Tibial nerve (tissue), 4 donors: ENCODE data around the gene CA5A. TPM values are rescaled to one million over a fixed set of nuclear protein-coding genes. Genes with fewer than 3 reads are reported as not detected.

Experiments used
- DNase-seq, 2 donors: peaks; one replicate each; pipeline ENCODE4 v3.0.0-alpha.2; 2019; ENCODE audit warnings: low spot score in 2 of 2
- H3K27ac ChIP-seq, 4 donors: fragments of 200-600 bp; sonication (generic) in 3 of 4; one replicate each; pipeline ENCODE4 v1.5.1; 2017 to 2019; ENCODE audit warnings: mild to moderate bottlenecking in 1 of 4
- H3K27me3 ChIP-seq, 2 donors: fragments of 200-600 bp; sonication (generic) in 1 of 2; one replicate each; pipeline versions ENCODE4 v1.5.1 to v1.6.0; 2017 to 2019
- H3K36me3 ChIP-seq, 3 donors: fragments of 200-600 bp; sonication (generic); one replicate each; pipeline ENCODE4 v1.5.1; 2018 to 2019
- H3K4me1 ChIP-seq, 4 donors: fragments of 200-600 bp; sonication (generic) in 3 of 4; one replicate each; pipeline ENCODE4 v1.5.1; 2017 to 2019
- H3K4me3 ChIP-seq, 4 donors: fragments of 200-600 bp; sonication (generic) in 3 of 4; one replicate each; pipeline ENCODE4 v1.5.1; 2017 to 2019; ENCODE audit warnings: mild to moderate bottlenecking in 1 of 4, moderate library complexity in 1 of 4
- H3K9me3 ChIP-seq, 4 donors: fragments of 200-600 bp; sonication (generic) in 3 of 4; one replicate each; pipeline ENCODE4 v1.5.1; 2017 to 2019
- EP300 ChIP-seq, 2 donors: sonication (generic); formaldehyde crosslinking; IDR thresholded peaks; one replicate each; pipeline ENCODE4 v1.6.1; 2017; ENCODE audit warnings: antibody characterized with exemption in 2 of 2, mild to moderate bottlenecking in 1 of 2
- POLR2A ChIP-seq, 2 donors: fragments of 450-650 bp; IDR thresholded peaks; one replicate each; pipeline ENCODE4 v1.6.1; 2017; ENCODE audit warnings: antibody characterized with exemption in 2 of 2, mild to moderate bottlenecking in 2 of 2, moderate library complexity in 2 of 2
- WGBS, 2 donors: methylation state at CpG; one replicate each; pipeline ENCODE4 v1.1.5; 2018; 5-methylcytosine and 5-hydroxymethylcytosine counted together
- total RNA-seq, 4 donors: library from RNA; depleted of rRNA; stranded (reverse); fragments of >200 nt; gene quantifications; one replicate each; pipeline ENCODE4 v1.1.0, GENCODE V29; 2016
- TF ChIP-seq, protein P1 (sequence below), 5 experiments: fragments of 200-600 bp in 3 of 5; fragments of 450-650 bp in 2 of 5; sonication (generic) in 3 of 5; IDR thresholded peaks; one replicate each; pipeline ENCODE4 v1.5.1; 2016 to 2019; ENCODE audit warnings: antibody characterized with exemption in 5 of 5, mild to moderate bottlenecking in 3 of 5, moderate library complexity in 2 of 5

The CA5A gene
- total RNA-seq, 4 donors from 2014 or later: not detected

GRCh38 chr16:87853411-87854052 is 82.8 kb downstream of the CA5A start:
- H3K4me1 ChIP-seq: peaks cover 0 to 78% (median 41%) of the 10 kb centered on the region in 4 donors
- 5 to 11% methylated on average over 13 to 21 of the region's 25 CpGs for WGBS, 2 donors
- peak overlapping the region; percentile 55 to 90 (median 79) for H3K27ac ChIP-seq

DNA sequence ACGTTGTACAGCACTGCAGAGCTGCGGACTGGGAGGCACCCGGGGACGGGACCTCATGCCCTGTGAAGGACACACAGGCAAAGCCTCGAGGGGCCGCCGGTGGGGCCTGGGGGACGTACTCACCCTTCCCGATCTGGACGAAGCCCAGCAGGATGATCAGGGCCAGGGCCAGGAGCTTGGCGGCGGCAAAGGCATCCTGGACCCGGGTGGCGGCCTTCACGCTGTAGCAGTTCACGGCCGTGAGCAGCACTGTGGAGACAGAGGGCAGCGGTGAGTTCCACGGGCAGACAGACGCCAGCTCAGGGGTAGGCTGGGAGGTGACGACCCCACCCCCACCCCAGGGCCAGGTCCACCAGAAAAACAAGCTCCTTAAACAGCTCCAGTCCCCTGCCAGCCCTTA is 84.7 kb downstream of the CA5A start:
- Histone ChIP-seq H3K4me1 (peaks cover 0 to 91% (median 50%) of the 10 kb centered on the region in 4 donors), H3K9me3 (no peaks in the 10 kb centered on the region), H3K36me3 (peaks cover 0 to 12% (median 0%) of the 10 kb centered on the region in 3 donors), H3K4me3 (no peak overlapping the region), H3K27ac (peak overlapping the region in 1 of 4 donors; percentile 90), H3K27me3 (no peaks in the 10 kb centered on the region)
- DNase-seq: no peak
- TF ChIP-seq EP300 (IDR thresholded peaks at IDR 0.05) (no peak), POLR2A (IDR thresholded peaks at IDR 0.05) (no peak)
- TF ChIP-seq, protein P1, sequence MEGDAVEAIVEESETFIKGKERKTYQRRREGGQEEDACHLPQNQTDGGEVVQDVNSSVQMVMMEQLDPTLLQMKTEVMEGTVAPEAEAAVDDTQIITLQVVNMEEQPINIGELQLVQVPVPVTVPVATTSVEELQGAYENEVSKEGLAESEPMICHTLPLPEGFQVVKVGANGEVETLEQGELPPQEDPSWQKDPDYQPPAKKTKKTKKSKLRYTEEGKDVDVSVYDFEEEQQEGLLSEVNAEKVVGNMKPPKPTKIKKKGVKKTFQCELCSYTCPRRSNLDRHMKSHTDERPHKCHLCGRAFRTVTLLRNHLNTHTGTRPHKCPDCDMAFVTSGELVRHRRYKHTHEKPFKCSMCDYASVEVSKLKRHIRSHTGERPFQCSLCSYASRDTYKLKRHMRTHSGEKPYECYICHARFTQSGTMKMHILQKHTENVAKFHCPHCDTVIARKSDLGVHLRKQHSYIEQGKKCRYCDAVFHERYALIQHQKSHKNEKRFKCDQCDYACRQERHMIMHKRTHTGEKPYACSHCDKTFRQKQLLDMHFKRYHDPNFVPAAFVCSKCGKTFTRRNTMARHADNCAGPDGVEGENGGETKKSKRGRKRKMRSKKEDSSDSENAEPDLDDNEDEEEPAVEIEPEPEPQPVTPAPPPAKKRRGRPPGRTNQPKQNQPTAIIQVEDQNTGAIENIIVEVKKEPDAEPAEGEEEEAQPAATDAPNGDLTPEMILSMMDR (IDR thresholded peaks at IDR 0.05): no peak
- WGBS, 2 donors: 77 to 86% methylated on average over 21 of the region's 21 CpGs

More at GRCh38 chr16:87853411-87854052, 82.8 kb downstream of the CA5A start:
- Histone ChIP-seq H3K27me3 (no peaks in the 10 kb centered on the region), H3K4me3 (peak overlapping the region in 3 of 4 donors; percentile 26 to 43 (median 36)), H3K36me3 (peaks cover 0 to 12% (median 0%) of the 10 kb centered on the region in 3 donors), H3K9me3 (no peaks in the 10 kb centered on the region)
- DNase-seq: peak; percentile 95 to 96
- TF ChIP-seq, protein P1 (IDR thresholded peaks at IDR 0.05): peak in 1 of 5 experiments; percentile 29
- TF ChIP-seq POLR2A (IDR thresholded peaks at IDR 0.05) (peak; percentile 55 to 74), EP300 (IDR thresholded peaks at IDR 0.05) (peak; percentile 87 to 89)

GRCh38 chr16:87851141-87851587 is 85.2 kb downstream of the CA5A start:
- no peak for DNase-seq
- no peaks in the 10 kb centered on the region for H3K9me3 ChIP-seq
- H3K27me3 ChIP-seq: no peaks in the 10 kb centered on the region
- no peak overlapping the region for H3K4me3 ChIP-seq
- peaks cover 0 to 12% (median 0%) of the 10 kb centered on the region in 3 donors for H3K36me3 ChIP-seq
- TF ChIP-seq, protein P1 (IDR thresholded peaks at IDR 0.05): no peak
- TF ChIP-seq POLR2A (IDR thresholded peaks at IDR 0.05) (no peak), EP300 (IDR thresholded peaks at IDR 0.05) (no peak)
- peak overlapping the region in 1 of 4 donors; percentile 90 for H3K27ac ChIP-seq
- peaks cover 0 to 91% (median 48%) of the 10 kb centered on the region in 4 donors for H3K4me1 ChIP-seq
- 83 to 89% methylated on average over 14 of the region's 14 CpGs for WGBS, 2 donors

DNA sequence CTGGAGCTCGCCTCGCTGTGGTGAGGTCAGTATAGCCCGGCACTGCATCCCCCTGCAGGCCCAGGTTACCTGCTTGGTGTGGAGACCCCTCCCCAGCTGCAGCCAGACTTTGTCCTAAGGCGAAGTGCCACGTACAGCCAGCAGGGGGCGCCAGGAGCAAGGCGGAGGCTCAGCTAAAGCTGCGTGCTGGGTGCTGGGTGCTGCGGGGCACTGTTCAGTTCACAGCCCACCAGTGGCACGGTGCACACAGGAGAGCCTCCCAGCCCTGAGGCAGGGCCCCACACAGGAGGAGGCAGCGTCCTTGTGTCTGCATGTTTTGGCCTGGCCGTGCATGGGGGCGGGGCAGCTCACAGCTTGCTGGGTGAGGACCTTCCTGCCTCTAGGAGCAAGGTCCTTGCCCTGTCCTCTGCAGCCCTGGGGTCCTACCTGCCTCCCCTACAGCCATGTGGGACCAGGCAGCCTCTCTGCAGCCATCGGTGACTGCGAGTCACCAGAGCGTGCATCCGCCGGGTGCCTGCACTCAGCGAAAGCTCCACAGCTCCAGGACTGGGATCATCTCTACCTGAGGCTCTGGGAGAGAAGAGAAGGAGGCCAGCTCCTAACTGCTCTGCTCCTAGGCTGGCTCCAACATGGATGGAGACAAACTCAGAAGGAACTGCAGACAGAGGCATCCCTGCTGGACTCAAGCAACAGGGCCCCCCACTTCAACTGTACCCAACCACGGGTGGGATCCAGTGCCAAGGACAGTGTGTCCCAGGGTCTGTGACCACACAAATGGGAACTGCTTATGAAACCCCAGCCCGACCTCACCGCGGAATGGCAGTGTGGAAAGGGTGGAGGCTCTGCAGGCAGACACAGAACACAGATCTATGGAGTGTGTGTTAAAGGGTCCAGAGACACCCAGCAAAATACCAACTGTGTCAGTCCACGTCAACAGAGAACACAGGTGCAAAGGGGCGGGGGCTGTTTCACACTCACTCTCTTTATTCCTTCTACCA is 86.0 kb downstream of the CA5A start:
- H3K4me1 ChIP-seq: peaks cover 0 to 91% (median 45%) of the 10 kb centered on the region in 4 donors
- WGBS, 2 donors: 57 to 80% methylated on average over 15 to 24 of the region's 25 CpGs
- H3K27me3 ChIP-seq: no peaks in the 10 kb centered on the region
- no peaks in the 10 kb centered on the region for H3K9me3 ChIP-seq
- peak in 1 of 2 donors; percentile 41 for DNase-seq
- peaks cover 0 to 12% (median 0%) of the 10 kb centered on the region in 3 donors for H3K36me3 ChIP-seq
- no peak overlapping the region for H3K4me3 ChIP-seq
- peak overlapping the region in 2 of 4 donors; percentile 78 to 90 for H3K27ac ChIP-seq
- TF ChIP-seq POLR2A (IDR thresholded peaks at IDR 0.05) (no peak), EP300 (IDR thresholded peaks at IDR 0.05) (peak in 1 of 2 donors; percentile 13)
- TF ChIP-seq, protein P1 (IDR thresholded peaks at IDR 0.05): peak; percentile 85 to 96 (median 93)
